ENCODE results near the gene SFT2D1. TPM values are rescaled to one million over a fixed set of nuclear protein-coding genes. Genes with fewer than 3 reads are reported as not detected.

Gene SFT2D1
- polyA plus RNA-seq, 3 donors = 48.1 to 166 (median 140) TPM

DNA sequence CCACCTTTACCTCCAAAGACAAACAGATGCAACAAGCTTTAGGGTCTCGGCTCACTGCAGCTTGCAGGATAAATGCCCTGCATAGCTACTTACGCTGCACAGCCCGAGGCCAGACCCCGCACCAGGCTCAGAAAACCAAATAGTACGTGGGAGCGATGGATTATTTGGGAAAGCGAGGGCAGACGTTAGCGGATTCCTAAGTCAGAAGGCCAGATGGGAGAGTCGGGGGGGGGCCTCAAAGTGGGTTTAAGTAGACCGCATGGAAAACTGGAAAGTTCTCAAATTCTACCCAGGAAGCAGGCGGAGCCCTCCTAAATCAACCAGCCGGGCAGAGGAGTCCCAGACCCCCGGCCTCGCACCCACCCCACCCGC, 382 bp downstream of the SFT2D1 start:
- Histone ChIP-seq H3K9ac (ENCODE audit: insufficient read depth, low read length, poor library complexity, severe bottlenecking) (peak overlapping the region; percentile 99), H3K79me2 (ENCODE audit: insufficient read depth, low read length) (peaks cover 60% of the 10 kb centered on the region), H4K20me1 (ENCODE audit: insufficient read depth, low read length) (peaks cover 44% of the 10 kb centered on the region), H3K27ac (ENCODE audit: low read depth in 1 of 2, low read length in 2 of 2) (peak overlapping the region; percentile 94 to 100), H3K4me2 (replicated peaks; ENCODE audit: extremely low read depth, low read length, poor library complexity, severe bottlenecking) (peak overlapping the region; percentile 96), H2AFZ (ENCODE audit: insufficient read depth, low read depth, low read length, poor library complexity, severe bottlenecking) (peak overlapping the region; percentile 74), H3K4me3 (replicated peaks in 1 of 3; ENCODE audit: low read depth in 2 of 3, low read length in 3 of 3) (peak overlapping the region; percentile 67 to 97 (median 88)), H3K9me3 (replicated peaks in 1 of 2; ENCODE audit: control insufficient read depth in 1 of 2, insufficient read depth in 1 of 2, low read length in 2 of 2) (no peaks in the 10 kb centered on the region), H3K27me3 (ENCODE audit: control insufficient read depth in 2 of 2, insufficient read depth in 2 of 2, low read length in 2 of 2) (no peaks in the 10 kb centered on the region), H3K36me3 (replicated peaks in 1 of 2; ENCODE audit: control insufficient read depth in 1 of 2, insufficient read depth in 2 of 2, low read length in 2 of 2) (peaks cover 11 to 22% of the 10 kb centered on the region in 2 donors), H3K4me1 (ENCODE audit: control insufficient read depth in 1 of 2, insufficient read depth in 2 of 2, low read length in 2 of 2) (peaks cover 30 to 34% of the 10 kb centered on the region in 2 donors)
- H3K9me3 Mint-ChIP-seq = no peaks in the 10 kb centered on the region
- H3K27ac Mint-ChIP-seq = peak overlapping the region; percentile 96 to 98 (median 97)
- H3K4me1 Mint-ChIP-seq = peaks cover 16% of the 10 kb centered on the region
- peaks cover 2 to 14% of the 10 kb centered on the region in 2 donors for H3K36me3 Mint-ChIP-seq
- DNase-seq = no peak
- H3K4me3 Mint-ChIP-seq = peak overlapping the region; percentile 93 to 98
- WGBS (ENCODE audit: insufficient coverage) = 0% methylated on average over 6 of the region's 16 CpGs
- intact Hi-C loops (cut with micrococcal nuclease) = loop anchor here (2.0 to 5.0 kb wide), 4 partner anchors 41 to 750 kb away; partner anchors contain the start of genes MPC1 (in 1 of the 2) and RPS6KA2 (in 1 of the 2)
- H3K27me3 Mint-ChIP-seq (ENCODE audit: low read depth in 3 of 3) = peaks cover 0 to 1% (median 0%) of the 10 kb centered on the region in 3 donors
- TF ChIP-seq, protein P1, sequence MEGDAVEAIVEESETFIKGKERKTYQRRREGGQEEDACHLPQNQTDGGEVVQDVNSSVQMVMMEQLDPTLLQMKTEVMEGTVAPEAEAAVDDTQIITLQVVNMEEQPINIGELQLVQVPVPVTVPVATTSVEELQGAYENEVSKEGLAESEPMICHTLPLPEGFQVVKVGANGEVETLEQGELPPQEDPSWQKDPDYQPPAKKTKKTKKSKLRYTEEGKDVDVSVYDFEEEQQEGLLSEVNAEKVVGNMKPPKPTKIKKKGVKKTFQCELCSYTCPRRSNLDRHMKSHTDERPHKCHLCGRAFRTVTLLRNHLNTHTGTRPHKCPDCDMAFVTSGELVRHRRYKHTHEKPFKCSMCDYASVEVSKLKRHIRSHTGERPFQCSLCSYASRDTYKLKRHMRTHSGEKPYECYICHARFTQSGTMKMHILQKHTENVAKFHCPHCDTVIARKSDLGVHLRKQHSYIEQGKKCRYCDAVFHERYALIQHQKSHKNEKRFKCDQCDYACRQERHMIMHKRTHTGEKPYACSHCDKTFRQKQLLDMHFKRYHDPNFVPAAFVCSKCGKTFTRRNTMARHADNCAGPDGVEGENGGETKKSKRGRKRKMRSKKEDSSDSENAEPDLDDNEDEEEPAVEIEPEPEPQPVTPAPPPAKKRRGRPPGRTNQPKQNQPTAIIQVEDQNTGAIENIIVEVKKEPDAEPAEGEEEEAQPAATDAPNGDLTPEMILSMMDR (IDR thresholded peaks at IDR 0.05) = no peak

DNA sequence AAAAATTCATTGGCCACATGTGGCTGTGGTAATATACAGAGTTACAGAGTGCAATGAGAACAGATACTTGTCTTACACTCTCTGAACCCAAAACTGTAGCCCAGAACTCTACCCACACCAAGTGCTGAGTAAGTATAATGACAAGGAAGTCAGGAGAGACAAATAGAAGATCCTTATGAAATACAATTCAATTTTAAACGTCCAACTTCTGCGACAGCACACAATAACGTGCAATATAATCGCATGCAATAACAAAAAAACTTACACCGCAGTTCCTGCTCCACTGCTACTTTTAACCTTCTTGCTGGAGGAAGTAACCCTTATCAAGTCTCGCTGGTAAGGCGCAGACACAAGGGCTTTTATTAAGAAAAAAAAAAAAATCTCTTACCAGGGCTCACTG, 881 bp downstream of the SFT2D1 start:
- H3K36me3 ChIP-seq (replicated peaks in 1 of 2; ENCODE audit: control insufficient read depth in 1 of 2, insufficient read depth in 2 of 2, low read length in 2 of 2) = peaks cover 13 to 27% of the 10 kb centered on the region in 2 donors
- peak overlapping the region; percentile 99 for H3K9ac ChIP-seq (ENCODE audit: insufficient read depth, low read length, poor library complexity, severe bottlenecking)
- peak overlapping the region; percentile 96 for H3K4me2 ChIP-seq (replicated peaks; ENCODE audit: extremely low read depth, low read length, poor library complexity, severe bottlenecking)
- peaks cover 2 to 16% of the 10 kb centered on the region in 2 donors for H3K36me3 Mint-ChIP-seq
- peaks cover 65% of the 10 kb centered on the region for H3K79me2 ChIP-seq (ENCODE audit: insufficient read depth, low read length)
- peaks cover 49% of the 10 kb centered on the region for H4K20me1 ChIP-seq (ENCODE audit: insufficient read depth, low read length)
- peak overlapping the region; percentile 96 to 98 (median 97) for H3K27ac Mint-ChIP-seq
- no peaks in the 10 kb centered on the region for H3K9me3 Mint-ChIP-seq
- H3K4me3 Mint-ChIP-seq = peak overlapping the region; percentile 93 to 98
- H3K4me1 Mint-ChIP-seq = peaks cover 11% of the 10 kb centered on the region
- H3K4me3 ChIP-seq (replicated peaks in 1 of 3; ENCODE audit: low read depth in 2 of 3, low read length in 3 of 3) = peak overlapping the region; percentile 67 to 97 (median 88)
- peaks cover 25 to 29% of the 10 kb centered on the region in 2 donors for H3K4me1 ChIP-seq (ENCODE audit: control insufficient read depth in 1 of 2, insufficient read depth in 2 of 2, low read length in 2 of 2)
- peak; percentile 58 to 78 (median 75) for DNase-seq
- TF ChIP-seq, protein P1 (IDR thresholded peaks at IDR 0.05) = no peak
- intact Hi-C loops (cut with micrococcal nuclease) = loop anchor here (5.0 kb wide), 3 partner anchors 79 to 751 kb away; partner anchors contain the start of gene RPS6KA2 (in 1 of the 2)
- no peaks in the 10 kb centered on the region for H3K9me3 ChIP-seq (replicated peaks in 1 of 2; ENCODE audit: control insufficient read depth in 1 of 2, insufficient read depth in 1 of 2, low read length in 2 of 2)
- peaks cover 0 to 1% (median 0%) of the 10 kb centered on the region in 3 donors for H3K27me3 Mint-ChIP-seq (ENCODE audit: low read depth in 3 of 3)
- WGBS (ENCODE audit: insufficient coverage) = 0% methylated on average over 4 of the region's 7 CpGs
- no peak overlapping the region for H2AFZ ChIP-seq (ENCODE audit: insufficient read depth, low read depth, low read length, poor library complexity, severe bottlenecking)
- H3K27ac ChIP-seq (ENCODE audit: low read depth in 1 of 2, low read length in 2 of 2) = peak overlapping the region; percentile 94 to 100
- no peaks in the 10 kb centered on the region for H3K27me3 ChIP-seq (ENCODE audit: control insufficient read depth in 2 of 2, insufficient read depth in 2 of 2, low read length in 2 of 2)

Data from CD14-positive monocyte (primary cell).